ENCODE measurements around the gene GDA. TPM values are rescaled to one million over a fixed set of nuclear protein-coding genes. Genes with fewer than 3 reads are reported as not detected.

GDA gene
- total and polyA plus RNA-seq, 2 of the 4 experiments (the other 2 are of a cell fraction): not detected

DNA sequence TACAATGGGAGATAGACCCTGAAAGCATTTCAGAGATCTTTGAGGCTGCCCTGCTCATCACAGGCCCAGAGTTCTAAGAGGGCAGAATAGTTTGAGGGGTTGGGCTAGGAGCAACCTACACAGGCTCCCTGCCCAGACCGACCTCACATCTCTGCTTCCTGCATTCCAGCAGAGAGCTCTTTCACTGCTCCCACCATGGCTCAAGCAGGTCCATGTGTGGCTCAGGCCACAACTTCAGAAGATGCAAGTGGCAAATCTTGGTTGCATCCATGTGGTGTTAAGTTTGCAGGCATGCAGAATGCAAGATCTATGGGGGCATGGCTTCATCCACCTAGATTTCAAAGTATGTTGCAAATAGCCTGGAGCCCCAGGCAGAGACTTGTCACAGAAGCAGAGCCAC, 39.0 kb downstream of the GDA start:
- H3K9me1 ChIP-seq (ENCODE audit: insufficient read depth, low read length): no peaks in the 10 kb centered on the region
- no peak overlapping the region for H3K27ac ChIP-seq (ENCODE audit: insufficient read depth, low read length)
- H3K4ac ChIP-seq (ENCODE audit: low read depth, low read length): no peak overlapping the region
- H3K23ac ChIP-seq (ENCODE audit: low read depth, low read length): no peak overlapping the region
- H3K56ac ChIP-seq (ENCODE audit: extremely low read depth, insufficient read depth, low read length): no peak overlapping the region
- no peak overlapping the region for H2BK15ac ChIP-seq (ENCODE audit: low read depth, low read length)
- ATAC-seq (ENCODE audit: low read depth) (no peak), DNase-seq (no peak)
- dilution Hi-C loops (cut with HindIII; ENCODE audit: low sequenced_read_pairs, unreplicated experiment): no loop called here
- H3K4me2 ChIP-seq (ENCODE audit: low read depth, low read length): no peak overlapping the region
- no peak overlapping the region for H2AK5ac ChIP-seq (ENCODE audit: low read depth, low read length)
- H3K4me3 ChIP-seq (ENCODE audit: insufficient read depth, low read depth, low read length): no peak overlapping the region
- TF ChIP-seq SMC3 (IDR thresholded peaks at IDR 0.05; ENCODE audit: low read depth, low read length) (no peak), POLR2A (IDR thresholded peaks at IDR 0.05; ENCODE audit: low read depth, low read length) (no peak), BHLHE40 (IDR thresholded peaks at IDR 0.05; ENCODE audit: low read depth, low read length) (no peak), RFX5 (IDR thresholded peaks at IDR 0.05; ENCODE audit: low read depth, low read length) (no peak), CEBPB (IDR thresholded peaks at IDR 0.05; ENCODE audit: low read depth, low read length) (no peak), CHD1 (IDR thresholded peaks at IDR 0.05; ENCODE audit: low read depth, low read length) (no peak), FOS (IDR thresholded peaks at IDR 0.05; ENCODE audit: low read depth, low read length) (no peak), MAFK (IDR thresholded peaks at IDR 0.05; ENCODE audit: low read depth, low read length) (no peak), RCOR1 (IDR thresholded peaks at IDR 0.05; ENCODE audit: insufficient replicate concordance, low read length) (no peak), MAZ (IDR thresholded peaks at IDR 0.05; ENCODE audit: borderline replicate concordance, low read depth, low read length) (no peak), RAD21 (IDR thresholded peaks at IDR 0.05; ENCODE audit: low read length) (no peak), MXI1 (IDR thresholded peaks at IDR 0.05; ENCODE audit: borderline replicate concordance, low read depth, low read length) (no peak)
- TF ChIP-seq, protein P1, sequence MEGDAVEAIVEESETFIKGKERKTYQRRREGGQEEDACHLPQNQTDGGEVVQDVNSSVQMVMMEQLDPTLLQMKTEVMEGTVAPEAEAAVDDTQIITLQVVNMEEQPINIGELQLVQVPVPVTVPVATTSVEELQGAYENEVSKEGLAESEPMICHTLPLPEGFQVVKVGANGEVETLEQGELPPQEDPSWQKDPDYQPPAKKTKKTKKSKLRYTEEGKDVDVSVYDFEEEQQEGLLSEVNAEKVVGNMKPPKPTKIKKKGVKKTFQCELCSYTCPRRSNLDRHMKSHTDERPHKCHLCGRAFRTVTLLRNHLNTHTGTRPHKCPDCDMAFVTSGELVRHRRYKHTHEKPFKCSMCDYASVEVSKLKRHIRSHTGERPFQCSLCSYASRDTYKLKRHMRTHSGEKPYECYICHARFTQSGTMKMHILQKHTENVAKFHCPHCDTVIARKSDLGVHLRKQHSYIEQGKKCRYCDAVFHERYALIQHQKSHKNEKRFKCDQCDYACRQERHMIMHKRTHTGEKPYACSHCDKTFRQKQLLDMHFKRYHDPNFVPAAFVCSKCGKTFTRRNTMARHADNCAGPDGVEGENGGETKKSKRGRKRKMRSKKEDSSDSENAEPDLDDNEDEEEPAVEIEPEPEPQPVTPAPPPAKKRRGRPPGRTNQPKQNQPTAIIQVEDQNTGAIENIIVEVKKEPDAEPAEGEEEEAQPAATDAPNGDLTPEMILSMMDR (conservative IDR thresholded peaks at IDR 0.05; ENCODE audit: low read depth, low read length): no peak
- TF ChIP-seq, protein P2, sequence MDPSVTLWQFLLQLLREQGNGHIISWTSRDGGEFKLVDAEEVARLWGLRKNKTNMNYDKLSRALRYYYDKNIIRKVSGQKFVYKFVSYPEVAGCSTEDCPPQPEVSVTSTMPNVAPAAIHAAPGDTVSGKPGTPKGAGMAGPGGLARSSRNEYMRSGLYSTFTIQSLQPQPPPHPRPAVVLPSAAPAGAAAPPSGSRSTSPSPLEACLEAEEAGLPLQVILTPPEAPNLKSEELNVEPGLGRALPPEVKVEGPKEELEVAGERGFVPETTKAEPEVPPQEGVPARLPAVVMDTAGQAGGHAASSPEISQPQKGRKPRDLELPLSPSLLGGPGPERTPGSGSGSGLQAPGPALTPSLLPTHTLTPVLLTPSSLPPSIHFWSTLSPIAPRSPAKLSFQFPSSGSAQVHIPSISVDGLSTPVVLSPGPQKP (IDR thresholded peaks at IDR 0.05; ENCODE audit: borderline replicate concordance, low read depth, low read length): no peak
- ChIA-PET CTCF (no interaction called here), POLR2A (ENCODE audit: unreplicated experiment) (no interaction called here)
- H3K4me1 ChIP-seq (ENCODE audit: control insufficient read depth, insufficient read depth, low read length): no peaks in the 10 kb centered on the region
- H3K9me3 ChIP-seq (ENCODE audit: control insufficient read depth, insufficient read depth, low read length): no peaks in the 10 kb centered on the region
- no peak overlapping the region for H2BK20ac ChIP-seq (ENCODE audit: low read depth, low read length)
- H4K8ac ChIP-seq (ENCODE audit: low read depth in 2 of 2, low read length in 2 of 2): no peak overlapping the region
- no TSS peak for BruUV-seq (replicated peaks)
- WGBS, 2 experiments (ENCODE audit: extremely low coverage in 2 of 2, insufficient read length in 1 of 2): no CpG with 5 or more reads among the region's 1 CpG
- no peaks in the 10 kb centered on the region for H4K20me1 ChIP-seq (ENCODE audit: insufficient read depth, low read length)
- H3K36me3 ChIP-seq (ENCODE audit: control insufficient read depth, insufficient read depth, low read length): no peaks in the 10 kb centered on the region
- no peak overlapping the region for H2AFZ ChIP-seq (replicated peaks; ENCODE audit: low read length, poor library complexity)
- no peak overlapping the region for H2BK120ac ChIP-seq (ENCODE audit: low read depth, low read length)
- in situ Hi-C loops (cut with MboI; ENCODE audit: low sequenced_read_pairs): no loop called here
- intact Hi-C loops (cut with micrococcal nuclease): no loop called here
- no peak overlapping the region for H2AK9ac ChIP-seq (replicated peaks; ENCODE audit: low read depth, low read length, poor library complexity)
- H3K27me3 ChIP-seq (ENCODE audit: control insufficient read depth, insufficient read depth, low read length): no peaks in the 10 kb centered on the region
- H4K91ac ChIP-seq (ENCODE audit: insufficient read depth, low read depth, low read length): no peak overlapping the region
- H2BK5ac ChIP-seq (ENCODE audit: low read depth, low read length, poor library complexity, severe bottlenecking): no peak overlapping the region
- no peak overlapping the region for H4K5ac ChIP-seq (ENCODE audit: low read depth, low read length)
- H3K18ac ChIP-seq (ENCODE audit: low read depth, low read length): no peak overlapping the region
- no peak overlapping the region for H3K9ac ChIP-seq (ENCODE audit: low read depth, low read length)
- no peaks in the 10 kb centered on the region for H3K79me1 ChIP-seq (ENCODE audit: low read depth in 1 of 2, low read length in 2 of 2)
- no peak overlapping the region for H3K14ac ChIP-seq (replicated peaks; ENCODE audit: low read depth, low read length)
